ENCODE results near the gene MAST3. TPM values are rescaled to one million over a fixed set of nuclear protein-coding genes. Genes with fewer than 3 reads are reported as not detected.

MAST3 gene
- total RNA-seq, result 4.9 TPM
- long read RNA-seq, partial matches to known transcripts, result 1 of 3 reads
- long read RNA-seq, other reads (novel, unspliced or antisense), result 2 of 3 reads

DNA sequence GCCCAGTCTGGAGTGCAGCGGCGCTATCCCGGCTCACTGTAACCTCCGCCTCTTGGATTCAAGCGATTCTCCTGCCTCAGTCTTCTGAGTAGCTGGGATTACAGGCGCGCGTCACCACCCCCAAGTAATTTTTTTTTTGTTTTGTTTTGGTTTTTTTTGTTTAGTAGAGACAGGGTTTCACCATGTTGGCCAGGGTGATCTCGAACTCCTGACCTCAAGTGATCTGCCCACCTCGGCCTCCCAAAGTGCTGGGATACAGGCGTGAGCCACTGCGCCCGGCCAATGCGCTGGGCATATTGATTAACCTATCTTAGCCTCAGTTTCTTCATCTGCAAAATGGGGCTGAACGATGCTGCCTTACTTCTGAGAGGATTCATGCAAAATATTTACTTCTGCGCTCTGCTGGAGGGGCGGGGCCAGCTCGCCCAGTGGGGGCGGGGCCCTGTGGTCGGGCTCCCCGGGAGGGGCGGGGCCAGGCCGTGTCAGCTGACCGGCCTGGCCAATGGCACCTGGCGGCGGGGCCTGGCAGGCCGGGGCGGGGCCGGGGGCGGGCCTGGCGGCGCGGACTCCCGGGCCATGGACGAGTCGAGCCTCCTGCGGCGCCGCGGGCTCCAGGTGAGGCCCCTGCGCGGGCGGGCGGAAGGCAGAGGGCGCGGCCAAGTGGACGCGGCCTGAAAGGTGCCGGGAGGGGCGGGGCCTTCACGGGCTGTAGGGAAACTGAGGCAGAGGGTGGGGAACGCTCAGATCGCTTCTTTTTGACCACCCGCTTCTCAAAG lies at the start of gene MAST3:
MAST3 (plus strand) TSS at position 562 of the 776 bp plus-strand sequence; CDS start at position 577, 15 bp downstream.
- DNase-seq, result peak; percentile 90
- intact Hi-C loops (cut with DNase I), result no loop called here
- peak; percentile 97 for ATAC-seq (ENCODE audit: poor library complexity)

DNA sequence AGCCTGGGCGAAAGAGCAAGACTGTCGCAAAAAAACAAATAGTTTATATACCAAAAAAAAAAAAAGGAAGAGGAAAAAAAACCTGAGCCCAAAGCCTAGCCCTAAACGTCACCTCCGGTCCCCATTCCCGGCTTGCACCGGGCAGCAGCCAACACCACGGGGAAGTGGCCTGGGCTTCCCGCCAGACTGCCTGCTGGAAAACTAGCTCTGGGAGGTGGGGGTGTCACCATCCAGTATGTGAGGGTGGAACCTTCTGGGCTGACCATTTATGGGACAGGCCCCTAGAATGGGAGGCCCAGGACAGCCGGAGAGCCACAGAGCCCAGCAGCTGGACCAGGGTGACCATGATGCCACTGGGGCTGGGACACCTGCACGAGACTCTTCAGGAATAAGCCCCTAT lies 48.2 kb upstream of the MAST3 start:
- DNase-seq (peak; percentile 97), ATAC-seq (ENCODE audit: poor library complexity) (peak; percentile 89)
- intact Hi-C loops (cut with DNase I), result no loop called here

DNA sequence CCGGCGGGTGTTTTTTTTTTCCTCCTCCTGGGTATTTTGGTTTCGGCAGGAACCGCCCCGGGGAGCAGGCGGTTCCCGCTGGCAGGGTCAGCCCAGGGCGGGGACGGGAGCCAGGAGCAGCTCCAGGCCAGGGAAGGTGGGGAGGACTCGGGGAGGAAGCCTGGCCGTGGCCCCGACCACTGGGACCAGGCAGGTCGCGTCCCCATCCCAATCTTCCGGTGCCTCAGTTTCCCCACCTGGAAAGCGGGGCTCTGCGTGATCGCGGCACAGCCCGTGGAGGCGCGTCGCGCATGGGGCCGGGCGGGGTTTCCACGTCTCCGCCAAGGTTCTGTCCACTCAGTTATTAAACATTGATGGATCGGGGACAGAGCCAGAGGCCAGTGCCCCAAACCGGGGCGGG lies 45.7 kb upstream of the MAST3 start:
- peak; percentile 68 for ATAC-seq (ENCODE audit: poor library complexity)
- DNase-seq, result peak; percentile 70
- intact Hi-C loops (cut with DNase I), result loop anchor here (5.0 to 10.0 kb wide), 2 partner anchors 35 to 107 kb away; no protein-coding TSS in a partner anchor

DNA sequence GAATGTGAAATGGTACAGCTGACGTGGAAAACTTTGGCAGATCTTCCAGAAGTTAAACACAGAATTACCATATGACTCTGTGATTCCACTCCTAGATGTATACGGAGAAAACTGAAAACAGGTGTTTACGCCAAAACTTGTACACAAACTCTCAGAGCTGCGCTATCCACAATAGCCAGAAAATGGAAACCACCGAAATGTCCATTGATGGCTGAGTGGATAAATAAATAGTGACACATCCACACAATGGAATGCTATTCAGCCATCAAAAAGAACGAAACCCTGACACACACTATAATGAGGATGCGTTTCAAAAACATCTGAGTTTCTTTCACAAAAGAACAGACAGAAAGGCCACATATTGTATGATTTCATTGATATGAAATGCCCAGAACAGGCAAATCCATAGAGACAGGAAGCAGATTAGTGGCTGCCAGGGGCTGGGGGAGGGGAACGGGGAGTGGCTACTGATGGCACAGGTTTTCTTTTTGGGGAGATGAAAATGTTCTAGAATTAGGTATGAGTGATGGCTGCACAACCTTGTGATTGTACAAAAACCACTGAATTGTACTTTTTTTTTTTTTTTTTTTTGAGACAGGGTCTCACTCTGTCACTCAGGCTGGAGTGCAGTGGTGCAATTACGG lies 43.9 kb upstream of the MAST3 start:
- DNase-seq, result no peak
- intact Hi-C loops (cut with DNase I), result loop anchor here (5.0 to 10.0 kb wide), 2 partner anchors 36 to 109 kb away; no protein-coding TSS in a partner anchor
- ATAC-seq (ENCODE audit: poor library complexity), result no peak

DNA sequence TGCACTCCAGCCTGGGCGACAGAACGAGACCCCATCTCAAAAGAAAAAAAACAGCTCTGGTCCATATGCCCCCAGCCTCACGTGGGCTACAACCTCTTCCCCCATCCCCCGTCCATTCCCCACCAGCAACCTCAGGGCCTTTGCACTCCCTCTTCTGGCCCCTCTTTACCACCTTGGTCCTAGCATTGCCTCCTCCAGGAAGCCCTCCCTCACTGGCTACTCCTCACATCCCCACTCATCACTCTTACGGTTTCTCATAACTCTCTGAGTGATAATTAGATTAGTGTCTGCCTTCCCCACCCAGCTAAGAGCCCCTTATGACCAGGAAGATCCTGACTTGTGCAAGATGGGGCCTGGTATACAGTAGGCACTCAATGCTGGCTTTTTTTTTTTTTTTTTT lies 41.6 kb upstream of the MAST3 start:
- intact Hi-C loops (cut with DNase I), result loop anchor here (10.0 kb wide), 1 partner anchor 111 kb away; no protein-coding TSS in a partner anchor
- DNase-seq (no peak), ATAC-seq (ENCODE audit: poor library complexity) (no peak)

DNA sequence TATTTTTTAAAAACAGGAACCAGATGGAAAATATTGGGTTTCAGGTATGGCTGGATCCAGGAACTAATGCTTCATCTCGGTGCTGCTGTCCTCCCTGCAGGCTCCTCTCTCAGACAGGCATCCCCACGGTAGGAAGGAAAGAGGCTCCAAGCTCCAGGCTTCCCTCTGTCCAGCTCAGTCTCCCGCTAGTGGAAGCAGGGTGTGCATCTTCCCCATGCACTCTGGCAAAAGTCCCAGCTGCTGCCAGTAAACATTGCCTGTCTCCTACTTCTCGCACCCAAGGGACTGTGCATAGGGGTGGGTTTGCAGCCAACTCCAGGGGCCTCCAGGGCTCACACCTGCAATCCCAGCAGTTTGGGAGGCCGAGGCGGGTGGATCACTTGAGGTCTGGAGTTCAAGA lies 40.0 kb upstream of the MAST3 start:
- intact Hi-C loops (cut with DNase I), result loop anchor here (10.0 kb wide), 1 partner anchor 113 kb away; no protein-coding TSS in a partner anchor

DNA sequence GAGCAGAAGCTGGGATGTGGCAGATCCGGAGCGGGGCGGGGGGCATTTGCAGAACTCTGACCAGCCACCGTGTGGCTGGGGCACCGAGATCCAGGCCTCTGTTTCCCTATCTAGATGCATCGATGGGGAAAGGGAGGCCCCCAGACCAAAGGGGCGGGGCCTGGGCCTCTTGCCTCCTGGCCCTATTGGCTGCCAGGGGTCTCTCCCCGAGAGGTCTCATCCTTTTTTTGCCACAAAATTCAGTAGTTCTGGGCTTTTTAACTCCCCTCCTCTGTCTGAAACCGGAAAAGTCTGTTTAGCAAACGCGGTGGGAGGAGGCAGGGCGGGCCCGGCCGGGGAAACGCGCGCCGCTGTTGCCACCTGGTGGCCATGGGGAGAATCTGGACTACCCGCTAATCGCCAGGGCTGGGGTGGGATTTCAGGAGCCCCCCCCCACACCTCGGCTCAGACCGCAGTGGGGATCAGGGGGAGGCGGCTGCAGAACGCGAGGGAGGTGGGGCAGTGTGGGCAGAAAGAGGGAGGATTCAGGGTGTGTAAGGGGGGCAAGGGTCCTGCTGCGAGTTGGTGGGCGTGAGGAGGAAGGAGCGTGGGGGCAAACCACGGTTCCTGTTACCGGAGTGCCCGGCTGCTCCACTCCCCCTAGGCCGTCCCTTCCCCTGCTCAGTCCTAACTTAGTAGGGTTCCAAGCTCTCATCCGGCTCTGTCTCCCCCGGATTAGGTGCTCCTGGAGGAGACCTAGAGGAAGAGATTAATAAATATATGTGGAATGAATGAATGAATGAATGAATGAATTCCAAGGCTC lies 39.2 kb upstream of the MAST3 start:
- peak; percentile 95 for ATAC-seq (ENCODE audit: poor library complexity)
- intact Hi-C loops (cut with DNase I), result loop anchor here (1.0 to 10.0 kb wide), 2 partner anchors 51 to 114 kb away; no protein-coding TSS in a partner anchor
- peak; percentile 87 for DNase-seq

More for the DNA sequence above, 40.0 kb upstream of the MAST3 start:
- ATAC-seq (ENCODE audit: poor library complexity) (peak; percentile 59), DNase-seq (peak; percentile 67)

DNA sequence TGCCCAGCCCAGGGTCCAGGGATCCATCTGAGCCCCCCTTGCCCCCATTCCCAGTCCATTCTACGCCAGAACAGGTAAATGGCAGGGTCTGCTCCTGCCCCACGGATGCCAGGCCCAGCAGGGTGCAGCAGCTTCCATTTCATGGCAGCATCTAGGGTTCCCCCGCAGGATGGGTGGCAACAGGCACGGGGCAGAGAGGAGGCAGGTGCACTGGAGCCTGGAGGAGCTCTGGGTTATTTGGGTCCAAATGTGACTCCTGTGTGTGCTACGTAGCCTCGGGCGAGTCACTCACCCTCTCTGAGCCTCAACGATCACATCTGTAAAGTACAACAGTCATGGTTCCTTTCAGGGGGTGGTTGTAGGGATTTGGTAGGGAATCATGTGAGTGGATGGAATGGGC lies 38.3 kb upstream of the MAST3 start:
- DNase-seq (no peak), ATAC-seq (ENCODE audit: poor library complexity) (no peak)
- intact Hi-C loops (cut with DNase I), result loop anchor here (10.0 kb wide), 1 partner anchor 114 kb away; no protein-coding TSS in a partner anchor

DNA sequence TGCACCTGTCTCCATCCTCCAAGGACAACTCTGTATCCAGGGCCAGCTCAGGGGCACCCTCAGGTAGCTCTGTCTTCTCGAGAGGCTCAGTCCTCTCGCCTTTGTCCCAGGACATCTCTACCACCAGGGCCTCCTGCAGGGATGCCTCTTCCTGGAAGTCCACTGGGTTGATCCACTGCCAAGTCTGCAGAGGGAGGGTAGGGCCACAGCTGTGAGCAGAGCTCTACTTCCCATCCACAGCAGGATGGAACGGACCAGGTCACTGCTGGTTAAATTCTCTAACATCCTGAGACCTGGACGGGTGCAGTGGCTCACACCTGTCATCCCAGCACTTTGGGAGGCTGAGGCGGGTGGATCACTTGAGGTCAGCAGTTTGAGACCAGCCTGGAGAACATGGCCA lies 37.7 kb upstream of the MAST3 start:
- ATAC-seq (ENCODE audit: poor library complexity), result no peak
- intact Hi-C loops (cut with DNase I), result loop anchor here (10.0 kb wide), 1 partner anchor 115 kb away; no protein-coding TSS in a partner anchor
- no peak for DNase-seq

DNA sequence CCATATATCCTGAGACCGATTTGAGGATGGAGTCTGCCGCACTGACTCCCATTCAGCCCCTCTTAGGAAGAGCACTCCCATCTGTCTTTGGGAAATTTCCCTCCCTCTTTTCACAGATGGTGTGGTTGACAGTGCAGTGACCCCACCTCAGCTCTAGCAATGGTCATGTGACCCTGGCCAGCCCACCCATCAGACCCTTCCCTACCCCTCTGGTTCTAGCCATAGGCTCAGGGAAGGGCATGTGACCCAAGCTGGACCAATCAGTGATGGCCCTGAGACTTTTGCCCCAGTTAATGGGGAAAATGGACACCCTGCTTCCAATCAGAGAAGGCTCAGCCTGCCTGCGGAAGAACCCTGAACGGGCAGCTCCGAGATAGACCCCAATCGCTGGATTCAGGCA lies 37.1 kb upstream of the MAST3 start:
- intact Hi-C loops (cut with DNase I), result no loop called here
- ATAC-seq (ENCODE audit: poor library complexity), result no peak
- DNase-seq, result no peak

DNA sequence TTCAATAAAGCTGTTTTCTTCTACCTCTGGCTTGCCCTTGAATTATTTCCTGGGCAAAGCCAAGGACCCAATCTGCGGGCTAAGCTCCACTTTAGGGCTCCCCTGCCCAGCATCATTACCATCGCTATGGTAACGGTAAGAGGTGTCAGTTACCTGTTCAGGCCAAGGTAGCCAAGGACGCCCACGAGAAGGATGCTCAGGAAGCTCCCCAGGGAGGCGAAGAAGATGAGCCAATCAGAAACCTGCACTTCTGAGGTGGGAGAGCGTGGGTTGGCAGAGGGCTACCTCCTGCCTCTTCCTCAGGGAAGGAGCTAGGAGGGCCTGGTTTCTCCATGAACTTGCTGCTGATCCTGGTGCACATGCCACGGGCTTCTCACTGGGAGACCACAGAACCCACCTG lies 35.5 kb upstream of the MAST3 start:
- intact Hi-C loops (cut with DNase I), result no loop called here
- ATAC-seq (ENCODE audit: poor library complexity) (no peak), DNase-seq (no peak)

DNA sequence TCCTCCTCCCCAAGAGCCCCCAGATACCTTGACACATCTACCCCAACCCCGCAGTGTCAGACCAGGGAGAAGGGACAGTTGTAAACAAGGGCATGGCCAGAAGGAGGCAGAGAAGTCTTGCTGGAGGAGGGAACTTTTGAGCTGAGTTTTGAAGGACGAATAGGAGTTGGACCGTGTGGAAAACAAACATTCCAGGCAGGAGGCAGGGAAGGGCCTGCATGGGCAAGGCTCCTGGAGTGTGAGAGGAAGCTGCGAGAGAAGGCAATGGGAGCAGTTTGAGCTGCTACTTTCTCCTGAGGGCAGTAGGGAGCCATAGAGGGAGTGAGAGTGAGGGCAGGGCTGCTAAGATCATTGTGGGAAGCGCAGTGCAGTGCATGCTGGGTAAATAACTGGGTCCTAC lies 34.1 kb upstream of the MAST3 start:
- ATAC-seq (ENCODE audit: poor library complexity), result no peak
- DNase-seq, result no peak
- intact Hi-C loops (cut with DNase I), result no loop called here

DNA sequence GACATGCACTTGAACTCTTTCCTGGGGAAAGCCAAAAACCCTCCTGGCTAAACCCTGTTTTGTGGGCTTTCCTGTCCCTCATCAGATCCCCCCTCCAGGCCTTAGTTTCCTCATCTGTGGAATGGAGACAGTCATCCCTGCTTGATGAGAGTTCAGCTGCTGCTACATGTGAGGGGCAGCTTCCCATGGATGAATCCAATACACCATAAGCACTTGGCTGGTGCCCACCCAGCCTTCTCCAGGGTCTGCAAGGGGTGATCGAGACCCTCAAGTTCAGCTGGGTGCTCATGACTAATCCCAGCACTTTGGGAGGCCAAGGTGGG lies 32.4 kb upstream of the MAST3 start:
- ATAC-seq (ENCODE audit: poor library complexity) (no peak), DNase-seq (no peak)
- intact Hi-C loops (cut with DNase I), result no loop called here

DNA sequence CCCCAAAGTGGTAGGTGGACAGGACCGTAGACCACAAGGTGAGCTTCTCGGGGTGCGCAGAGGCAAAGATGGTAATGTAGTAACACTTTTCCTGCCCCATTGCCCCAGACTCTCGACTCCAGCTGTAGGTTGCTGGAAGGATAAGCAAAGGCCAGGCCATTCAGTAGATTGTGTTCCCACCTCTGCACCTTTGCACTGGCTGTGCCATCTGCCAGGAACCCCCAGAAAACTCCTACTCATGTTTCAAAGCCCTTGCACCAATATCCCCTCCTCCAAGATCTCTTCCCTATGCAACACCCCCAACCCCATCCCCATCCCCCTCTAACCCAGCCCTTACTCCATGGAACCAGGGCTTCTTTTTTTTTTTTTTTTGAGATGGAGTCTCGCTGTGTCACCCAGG lies 29.2 kb upstream of the MAST3 start:
- intact Hi-C loops (cut with DNase I), result no loop called here
- DNase-seq (no peak), ATAC-seq (ENCODE audit: poor library complexity) (no peak)

DNA sequence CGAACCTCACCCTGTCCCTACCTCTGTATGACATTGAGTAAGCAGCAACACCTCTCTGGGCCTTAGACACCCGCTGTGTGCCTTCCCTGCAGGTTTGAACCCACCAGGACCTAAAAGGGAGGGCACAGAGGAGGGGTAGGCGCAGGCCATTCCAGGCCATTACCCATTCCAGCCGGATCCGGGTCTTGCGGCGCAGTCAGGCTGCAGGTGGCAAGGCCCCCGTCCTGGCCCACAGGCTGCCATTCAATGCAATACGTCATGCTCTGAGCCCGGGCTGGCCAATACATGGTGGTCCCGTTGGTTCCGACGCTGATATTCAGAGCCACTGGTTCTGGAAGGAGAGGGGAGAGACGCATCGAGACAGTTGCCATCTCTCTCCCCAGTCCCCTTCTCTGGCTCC lies 28.2 kb upstream of the MAST3 start:
- no peak for DNase-seq
- no peak for ATAC-seq (ENCODE audit: poor library complexity)

DNA sequence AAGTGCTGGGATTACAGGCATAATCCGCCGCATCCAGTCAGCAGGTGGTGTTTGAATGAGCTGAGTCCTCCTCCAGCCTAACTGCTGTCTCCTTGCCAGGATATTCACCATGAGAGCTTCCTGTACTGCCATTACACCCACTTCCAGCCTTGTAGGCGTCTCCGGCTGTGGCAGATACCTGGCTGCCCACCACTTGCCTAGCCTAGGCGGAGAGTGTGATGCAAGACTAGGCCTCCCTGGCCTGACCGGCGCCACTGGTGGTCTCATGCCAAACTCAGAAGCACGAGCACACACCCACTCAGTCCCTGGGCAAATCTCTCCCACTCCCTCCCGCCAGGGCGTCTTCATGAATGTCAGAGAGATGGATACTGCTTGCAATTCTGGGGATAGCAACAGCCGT lies 27.4 kb upstream of the MAST3 start:
- DNase-seq, result no peak
- no peak for ATAC-seq (ENCODE audit: poor library complexity)
- intact Hi-C loops (cut with DNase I), result no loop called here

More for the DNA sequence above, 28.2 kb upstream of the MAST3 start:
- intact Hi-C loops (cut with DNase I), result no loop called here

DNA sequence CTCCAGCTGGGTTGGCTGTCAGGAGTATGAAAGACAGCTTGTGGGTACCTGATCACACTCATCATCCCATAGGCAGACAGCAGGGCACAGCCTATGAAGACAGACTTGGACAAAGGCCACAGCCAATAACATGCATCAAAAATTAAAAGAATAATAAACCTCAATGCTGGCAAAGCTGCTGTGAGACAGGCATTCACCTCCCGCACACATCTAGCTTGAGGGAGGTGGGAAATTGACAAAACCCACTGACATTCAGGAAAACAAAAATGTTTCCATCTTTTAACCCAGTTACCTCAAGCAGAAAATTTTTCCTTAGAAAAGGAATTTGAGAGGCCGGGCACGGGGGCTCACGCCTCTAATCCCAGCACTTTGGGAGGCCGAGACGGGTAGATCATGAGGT lies 25.2 kb upstream of the MAST3 start:
- intact Hi-C loops (cut with DNase I), result no loop called here
- ATAC-seq (ENCODE audit: poor library complexity) (no peak), DNase-seq (no peak)

DNA sequence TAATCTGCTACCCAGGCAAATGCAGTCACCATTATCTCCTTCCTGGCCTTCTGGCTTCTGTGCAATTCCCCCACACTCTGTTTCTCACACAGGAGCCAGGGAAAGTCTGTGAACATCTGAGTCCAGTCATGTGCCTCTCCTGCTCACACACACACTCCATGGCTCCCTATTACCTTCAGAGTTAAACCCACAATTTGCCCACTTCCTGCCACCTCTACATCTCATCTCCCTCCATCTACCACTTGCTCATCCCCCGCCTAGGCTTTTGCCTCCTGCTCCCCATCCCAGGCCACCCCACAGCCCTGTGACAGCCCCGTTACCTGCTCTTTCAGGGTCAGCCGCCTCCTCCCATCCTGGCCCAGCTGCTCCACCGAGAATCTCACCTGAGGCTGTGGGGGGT lies 24.4 kb upstream of the MAST3 start:
- ATAC-seq (ENCODE audit: poor library complexity), result no peak
- intact Hi-C loops (cut with DNase I), result no loop called here
- no peak for DNase-seq

DNA sequence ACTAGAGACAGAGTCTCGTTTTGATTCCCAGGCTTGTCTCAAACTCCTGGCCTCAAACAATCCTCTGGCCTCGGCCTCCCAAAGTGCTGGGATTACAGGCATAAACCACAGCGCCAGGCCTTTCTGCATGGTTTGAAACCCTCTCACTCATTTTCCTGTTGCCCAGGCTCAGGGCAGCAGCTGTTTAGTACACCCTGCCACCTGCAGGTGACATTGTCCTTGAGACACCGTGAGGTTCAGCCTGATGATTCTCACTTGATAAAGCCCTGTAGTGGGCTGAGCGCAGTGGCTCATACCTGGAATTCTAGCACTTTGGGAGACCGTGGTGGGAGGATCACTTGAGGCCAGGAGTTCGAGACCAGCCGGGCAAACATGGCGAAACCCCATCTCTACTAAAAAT lies 23.4 kb upstream of the MAST3 start:
- intact Hi-C loops (cut with DNase I), result no loop called here
- DNase-seq, result no peak
- ATAC-seq (ENCODE audit: poor library complexity), result no peak
